HG03469 (cell line): ENCODE measurements around the gene RPS6KA5.
"Not testable (repeated sequence)": the region's sequence is repeated elsewhere in the genome, so short reads cannot be mapped to it uniquely, and the experiment has no call there.

ENCODE experiments used
- ATAC-seq: cut with Tn5 transposase; IDR thresholded peaks from one replicate; pipeline ENCODE4 v1.9.1; 2021; ENCODE audit warnings: mild to moderate bottlenecking, moderate library complexity, moderate number of reproducible peaks; ENCODE audit not compliant: unreplicated experiment

Gene RPS6KA5

GRCh38 chr14:90941706-90942105 lies 118.7 kb downstream of the RPS6KA5 start:
- ATAC-seq: no peak

DNA sequence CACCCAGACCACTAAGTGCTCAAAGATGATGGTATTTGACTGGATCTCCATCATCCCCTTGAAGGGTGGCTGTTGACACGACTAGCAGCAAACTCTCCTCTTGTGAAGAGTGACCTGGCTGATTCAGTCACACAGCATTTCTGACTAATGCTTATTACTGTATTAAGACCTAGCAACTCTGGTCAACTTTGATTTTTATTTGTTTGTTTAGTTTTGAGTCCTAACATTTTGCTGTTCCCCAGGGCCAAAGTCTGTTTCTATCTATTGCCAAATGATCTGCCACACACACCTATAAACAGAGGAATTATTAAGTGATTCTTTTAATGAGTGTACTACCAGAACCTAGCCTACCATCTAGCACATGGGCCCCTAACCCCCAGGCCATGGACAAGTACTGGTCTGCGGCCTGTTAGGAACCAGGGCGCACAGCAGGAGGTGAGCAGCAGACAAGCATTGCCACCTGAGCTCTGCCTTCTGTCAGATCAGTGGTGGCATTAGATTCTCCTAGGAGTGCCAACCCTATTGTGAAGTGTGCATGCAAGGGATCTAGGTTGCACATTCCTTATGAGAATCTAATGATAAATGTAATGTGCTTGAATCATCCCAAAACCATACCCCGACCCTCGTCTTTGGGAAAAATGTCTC lies 120.0 kb downstream of the RPS6KA5 start:
- no peak for ATAC-seq

DNA sequence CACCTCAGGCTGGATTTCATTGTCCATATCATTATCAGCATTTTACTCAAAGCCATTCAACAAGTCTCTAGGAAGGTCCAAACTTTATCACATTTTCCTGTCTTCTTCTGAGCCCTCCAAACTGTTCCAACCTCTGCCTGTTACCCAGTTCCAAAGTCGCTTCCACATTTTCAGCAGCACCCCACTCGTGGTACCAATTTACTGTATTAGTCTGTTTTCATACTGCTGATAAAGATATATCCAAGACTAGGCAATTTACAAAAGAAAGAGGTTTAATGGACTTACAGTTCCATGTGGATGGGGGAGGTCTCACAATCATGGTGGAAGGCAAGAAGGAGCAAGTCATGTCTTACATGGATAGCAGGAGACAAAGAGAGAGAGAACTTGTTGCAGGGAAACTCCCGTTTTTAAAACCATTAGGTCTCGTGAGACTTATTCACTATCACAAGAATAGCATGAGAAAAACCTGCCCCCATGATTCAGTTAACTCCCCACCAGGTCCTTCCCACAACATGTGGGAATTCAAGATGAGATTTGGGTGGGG lies 121.1 kb downstream of the RPS6KA5 start:
- ATAC-seq: not testable (repeated sequence)

DNA sequence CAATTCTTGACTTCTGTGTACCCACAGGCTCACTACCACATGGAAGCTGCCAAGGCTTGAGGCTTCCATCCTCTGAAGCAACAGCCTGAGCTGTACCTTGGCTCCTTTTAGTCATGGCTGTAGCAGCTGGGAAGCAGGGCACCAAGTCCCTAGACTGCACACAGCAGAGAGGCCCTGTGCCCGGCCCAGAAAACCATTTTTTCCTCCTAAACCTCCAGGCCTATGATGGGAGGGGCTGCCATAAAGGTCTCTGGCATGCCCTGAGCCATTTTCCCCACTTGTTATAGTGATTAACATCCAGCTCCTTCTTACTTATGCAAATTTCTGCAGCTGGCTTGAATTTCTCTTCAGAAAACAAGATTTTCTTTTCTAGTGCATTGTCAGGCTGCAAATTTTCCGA lies 121.8 kb downstream of the RPS6KA5 start:
- no peak for ATAC-seq

GRCh38 chr14:90936757-90937440 lies 123.5 kb downstream of the RPS6KA5 start:
- ATAC-seq: no peak

DNA sequence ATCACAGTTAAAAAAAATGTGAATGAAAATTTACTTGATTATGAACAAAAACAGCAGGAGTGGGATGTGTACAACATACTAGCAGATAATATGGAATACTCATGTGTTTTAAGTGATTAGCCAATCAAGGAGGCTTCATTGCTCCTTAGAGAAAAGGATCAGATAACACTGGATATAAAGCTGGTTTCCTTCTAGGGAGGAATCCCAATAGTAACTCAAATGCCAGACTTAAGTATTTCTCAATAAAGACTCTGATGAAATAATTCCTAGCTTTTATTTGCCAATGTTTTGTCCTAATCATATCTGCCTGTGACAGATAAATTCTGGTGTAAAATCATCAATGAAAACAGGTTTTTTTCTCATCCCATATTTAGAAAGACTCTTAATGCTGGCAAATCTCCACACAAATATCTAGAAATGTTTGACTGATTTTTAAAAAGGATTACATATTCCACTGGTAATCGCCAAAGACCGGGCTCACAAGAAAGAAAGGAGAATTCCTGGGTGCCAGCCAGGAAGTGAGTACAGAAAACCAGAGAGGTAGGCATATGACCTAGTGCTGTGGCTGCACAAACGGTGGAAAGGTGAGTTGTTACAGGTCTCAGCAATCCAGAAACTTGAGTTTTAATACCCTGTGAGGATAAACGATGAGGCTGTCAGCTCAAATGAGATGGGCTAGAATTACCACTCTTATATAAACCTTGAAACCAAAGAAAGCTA lies 135.7 kb downstream of the RPS6KA5 start:
- no peak for ATAC-seq

- ATAC-seq: no peak
Measured at GRCh38 chr14:90922141-90922540, 138.3 kb downstream of the RPS6KA5 start.

DNA sequence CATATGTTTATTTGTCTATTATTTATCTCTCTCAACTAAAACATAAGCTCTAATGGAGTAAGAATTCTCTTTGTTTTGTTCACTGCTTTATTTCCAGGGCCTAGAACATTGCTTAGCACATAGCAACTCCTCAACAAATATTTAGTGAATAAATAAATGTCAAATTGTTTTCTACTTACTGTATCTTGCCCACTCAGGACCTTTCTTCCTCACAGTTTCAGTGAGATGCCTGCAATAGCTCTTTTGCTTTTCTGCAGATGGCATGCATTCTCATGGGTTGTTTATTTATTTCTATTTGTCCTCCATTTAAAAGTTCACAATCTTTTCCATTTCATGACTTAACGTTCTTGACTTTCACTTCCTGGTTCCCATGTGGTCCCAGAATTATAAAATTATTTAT lies 149.3 kb downstream of the RPS6KA5 start:
- no peak for ATAC-seq

DNA sequence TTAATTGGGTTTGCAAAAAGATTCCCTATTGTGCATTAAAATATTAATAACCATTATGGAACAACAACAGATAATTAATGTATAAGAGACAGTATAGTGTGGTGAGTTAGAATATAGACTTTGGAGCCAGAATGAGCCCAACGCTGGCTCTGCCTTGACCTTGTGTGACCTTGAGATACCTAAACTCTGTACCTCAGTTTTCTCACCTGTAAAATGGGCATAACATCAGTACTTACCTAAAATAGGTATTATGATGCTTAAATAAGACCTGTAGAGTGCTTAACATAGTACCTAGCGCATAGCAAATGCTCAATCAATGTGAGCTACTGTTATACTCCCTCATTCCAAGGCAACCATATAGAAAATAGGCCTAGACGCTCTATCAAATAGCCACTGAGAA lies 153.3 kb downstream of the RPS6KA5 start:
- ATAC-seq: no peak

- ATAC-seq: peak; percentile 69
Measured at GRCh38 chr14:90905531-90905930, 154.9 kb downstream of the RPS6KA5 start.

GRCh38 chr14:90903101-90903500 lies 157.3 kb downstream of the RPS6KA5 start:
- ATAC-seq: no peak

GRCh38 chr14:90900476-90901083 lies 159.9 kb downstream of the RPS6KA5 start:
- no peak for ATAC-seq

DNA sequence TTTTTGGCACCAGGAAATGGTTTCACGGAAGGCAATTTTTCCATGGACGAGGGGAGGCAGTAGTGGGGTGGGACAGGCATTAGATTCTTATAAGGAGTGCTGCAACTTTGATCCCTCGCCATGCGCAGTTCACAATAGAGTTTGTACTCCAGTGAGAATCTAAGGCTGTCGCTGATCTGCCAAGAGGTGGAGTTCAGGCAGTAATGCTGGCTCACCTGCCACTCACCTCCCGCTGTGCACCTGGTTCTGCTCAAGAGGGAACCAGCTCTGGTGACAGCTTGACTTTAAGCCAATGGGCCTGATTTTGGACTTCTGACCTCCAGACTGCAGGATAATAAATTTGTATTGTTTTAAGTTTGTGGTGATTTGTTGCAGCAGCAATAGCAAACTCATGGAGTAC lies 163.4 kb downstream of the RPS6KA5 start:
- ATAC-seq: no peak

DNA sequence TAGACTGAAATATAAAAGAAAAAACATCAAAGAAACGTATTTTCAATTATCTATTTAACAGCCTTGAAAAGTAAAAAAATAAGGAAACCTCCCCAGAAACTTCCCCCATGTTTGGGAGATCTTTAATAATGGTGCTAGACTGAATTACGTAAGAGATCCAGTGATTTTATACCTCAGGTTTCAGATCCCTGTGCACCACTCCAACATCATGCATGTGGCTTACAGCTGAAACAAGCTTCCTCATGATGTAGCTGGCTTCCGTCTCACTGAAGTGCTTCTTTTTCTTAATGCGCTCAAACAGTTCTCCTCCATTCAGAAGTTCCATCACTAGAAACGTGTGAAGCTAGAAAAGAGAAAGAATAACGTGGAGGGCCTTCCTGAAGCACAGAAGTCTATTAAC lies 166.2 kb downstream of the RPS6KA5 start:
- ATAC-seq: no peak

GRCh38 chr14:90893510-90893909 lies 166.9 kb downstream of the RPS6KA5 start:
- ATAC-seq: no peak

DNA sequence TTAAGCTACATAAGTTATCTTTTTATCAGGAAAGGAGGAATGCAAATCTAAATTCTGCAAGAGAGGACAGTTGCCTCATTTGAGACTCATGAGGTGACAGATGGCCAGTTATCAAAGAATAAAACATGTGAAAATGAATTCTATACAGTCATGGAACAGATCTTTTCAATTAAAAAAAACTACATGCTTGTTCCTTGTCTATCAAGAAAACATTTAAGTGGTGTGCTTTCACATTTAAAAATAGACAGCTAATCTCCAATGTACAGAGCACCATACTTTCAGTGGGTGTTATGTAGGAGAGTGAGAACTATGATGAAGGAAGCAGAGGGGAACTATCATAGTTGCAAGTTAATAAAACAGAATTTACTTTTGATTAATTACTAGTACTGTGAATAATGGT lies 167.5 kb downstream of the RPS6KA5 start:
- no peak for ATAC-seq

GRCh38 chr14:90891326-90891725 lies 169.1 kb downstream of the RPS6KA5 start:
- no peak for ATAC-seq

DNA sequence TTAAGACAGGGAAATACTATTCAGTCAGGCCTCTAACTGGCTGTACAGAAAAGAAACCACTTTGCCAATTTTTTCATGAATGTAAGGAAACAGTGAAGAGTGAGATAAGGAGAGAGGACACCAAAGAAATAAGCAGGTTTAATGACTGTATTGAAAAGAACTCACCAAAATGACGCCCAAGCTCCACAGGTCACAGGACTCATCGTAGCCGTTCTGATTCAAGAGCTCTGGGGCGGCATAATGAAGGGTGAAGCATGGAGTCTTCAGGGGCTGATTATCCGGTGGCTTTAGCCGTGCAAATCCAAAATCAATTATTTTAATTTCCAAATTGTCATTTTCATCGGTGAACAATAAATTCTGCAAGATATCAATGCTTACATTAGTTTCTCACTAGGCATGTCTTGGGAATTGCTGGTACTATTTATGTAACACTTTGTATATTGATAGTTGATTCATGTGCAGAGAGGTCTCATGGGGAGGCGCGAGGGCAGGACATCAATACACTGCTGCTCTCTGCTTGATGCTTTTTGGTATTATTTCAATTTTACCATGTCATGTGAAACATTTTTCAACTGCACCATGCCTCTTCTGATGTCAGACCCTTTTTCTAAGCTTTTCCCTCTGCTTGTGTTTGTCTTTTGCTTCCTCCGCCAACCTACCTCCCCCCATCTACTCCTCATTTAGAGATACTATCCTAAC lies 170.0 kb downstream of the RPS6KA5 start:
- no peak for ATAC-seq

DNA sequence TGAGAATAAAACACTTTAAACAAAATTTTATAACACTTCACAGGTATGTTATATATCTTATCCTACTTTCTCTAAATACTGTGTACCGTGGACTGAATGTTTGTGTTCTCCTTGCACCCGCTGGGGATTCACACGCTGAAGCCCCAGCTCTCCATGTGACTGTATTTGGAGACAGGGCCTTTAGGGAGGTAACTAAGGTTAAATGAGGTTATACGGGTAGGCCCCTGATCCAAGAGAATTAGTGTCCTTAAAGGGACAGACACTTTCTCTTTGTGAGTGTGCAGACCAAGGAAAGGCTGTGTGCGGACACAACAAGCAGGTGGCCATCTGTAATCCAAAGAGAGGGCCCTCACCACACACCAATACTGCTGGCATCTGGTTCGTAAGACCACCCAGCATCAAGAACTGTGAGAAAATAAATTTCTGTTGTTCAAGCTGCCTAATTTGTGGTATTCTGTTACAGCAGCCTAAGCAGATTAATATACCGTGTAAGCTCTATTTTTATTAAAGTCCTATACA lies 174.1 kb downstream of the RPS6KA5 start:
- ATAC-seq: no peak

DNA sequence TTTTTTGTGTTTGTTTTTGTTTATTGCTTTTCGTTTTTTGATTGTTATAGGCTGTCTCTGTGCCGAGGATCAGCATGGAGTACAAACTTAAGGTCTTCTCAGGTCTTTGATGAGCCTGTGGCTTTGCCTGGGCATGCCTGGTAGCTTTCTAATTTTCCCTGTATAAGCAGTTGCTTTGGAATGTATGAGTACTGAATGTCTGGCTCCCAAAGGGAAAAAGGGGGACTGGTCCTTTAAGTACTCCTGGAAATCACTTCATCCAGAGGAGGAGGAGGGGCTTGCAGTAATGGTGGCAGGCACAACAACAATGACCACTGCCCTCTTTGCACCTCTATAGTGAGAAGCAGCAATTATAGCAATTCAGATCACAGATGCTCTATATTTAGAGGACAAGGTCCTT lies 176.7 kb downstream of the RPS6KA5 start:
- ATAC-seq: no peak

GRCh38 chr14:90883197-90883596 lies 177.2 kb downstream of the RPS6KA5 start:
- ATAC-seq: no peak
